AG09309 (cell line): ENCODE measurements around the gene ERC1.

Experiments
- DNase-seq: peaks from one replicate; pipeline ENCODE4 v3.0.0-alpha.2; 2010; ENCODE audit warnings: low read depth
- H3K4me3 ChIP-seq: 2 replicates; pipeline ENCODE4 v1.5.1; 2011; ENCODE audit warnings: mild to moderate bottlenecking, low read depth, low read length, moderate library complexity; ENCODE audit not compliant: control insufficient read depth
- CTCF ChIP-seq: IDR thresholded peaks from 2 replicates; pipeline ENCODE4 v1.5.1; 2011; ENCODE audit warnings: mild to moderate bottlenecking, low read depth, low read length, inconsistent platforms; ENCODE audit not compliant: insufficient read depth, control insufficient read depth; ENCODE audit errors: missing control alignments

Gene ERC1

GRCh38 chr12:1525858-1526257, 534.8 kb downstream of the ERC1 start:
- TF ChIP-seq CTCF, result no peak
- DNase-seq, result no peak
- H3K4me3 ChIP-seq, result no peak overlapping the region

- peak; percentile 69 for DNase-seq
Observed at GRCh38 chr12:1527789-1528188, 536.8 kb downstream of the ERC1 start.

GRCh38 chr12:1528791-1529190, 537.8 kb downstream of the ERC1 start:
- no peak for TF ChIP-seq CTCF
- no peak for DNase-seq
- no peak overlapping the region for H3K4me3 ChIP-seq

More at GRCh38 chr12:1527789-1528188, 536.8 kb downstream of the ERC1 start:
- H3K4me3 ChIP-seq, result no peak overlapping the region
- TF ChIP-seq CTCF, result no peak

GRCh38 chr12:1529228-1529861, 538.3 kb downstream of the ERC1 start:
- peak overlapping the region; percentile 41 for H3K4me3 ChIP-seq
- no peak for TF ChIP-seq CTCF
- DNase-seq, result no peak

GRCh38 chr12:1529862-1530591, 539.0 kb downstream of the ERC1 start:
- TF ChIP-seq CTCF, result no peak
- H3K4me3 ChIP-seq, result peak overlapping the region; percentile 41
- DNase-seq, result no peak

GRCh38 chr12:1530592-1531152, 539.6 kb downstream of the ERC1 start:
- DNase-seq, result no peak
- H3K4me3 ChIP-seq, result peak overlapping the region; percentile 65
- TF ChIP-seq CTCF, result no peak
